COR-L47 (cell line): ENCODE results near the gene FAM13C.
A peak's percentile ranks its signal among the peaks of the same experiment; 100 is the strongest.

ENCODE experiments used
- DNase-seq: peaks from one replicate; lab custom pipeline; 2025; lab: John Stamatoyannopoulos, UW

Gene FAM13C

DNA sequence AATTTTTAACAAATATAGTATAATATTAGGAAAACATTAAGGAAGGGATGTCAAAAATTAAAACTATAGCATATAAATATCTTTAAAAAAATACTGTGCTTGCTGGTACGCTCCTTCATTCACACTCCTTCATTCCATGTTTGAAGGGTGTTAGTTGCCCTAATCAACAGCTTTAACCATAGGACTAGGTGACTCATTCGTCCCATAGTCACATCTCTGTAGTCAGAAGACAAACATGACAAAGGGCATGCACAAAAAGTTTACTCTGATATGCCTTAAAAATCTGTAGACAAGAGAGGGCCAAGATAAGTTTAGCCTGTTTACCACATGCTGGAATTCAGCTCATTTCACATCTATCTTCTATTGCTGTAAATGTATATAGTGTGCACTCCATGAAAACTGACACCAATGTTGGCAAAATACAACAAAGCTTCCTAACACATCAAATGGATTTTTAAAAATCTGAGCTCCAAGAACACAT is 646 bp downstream of the FAM13C start:
- no peak for DNase-seq

DNA sequence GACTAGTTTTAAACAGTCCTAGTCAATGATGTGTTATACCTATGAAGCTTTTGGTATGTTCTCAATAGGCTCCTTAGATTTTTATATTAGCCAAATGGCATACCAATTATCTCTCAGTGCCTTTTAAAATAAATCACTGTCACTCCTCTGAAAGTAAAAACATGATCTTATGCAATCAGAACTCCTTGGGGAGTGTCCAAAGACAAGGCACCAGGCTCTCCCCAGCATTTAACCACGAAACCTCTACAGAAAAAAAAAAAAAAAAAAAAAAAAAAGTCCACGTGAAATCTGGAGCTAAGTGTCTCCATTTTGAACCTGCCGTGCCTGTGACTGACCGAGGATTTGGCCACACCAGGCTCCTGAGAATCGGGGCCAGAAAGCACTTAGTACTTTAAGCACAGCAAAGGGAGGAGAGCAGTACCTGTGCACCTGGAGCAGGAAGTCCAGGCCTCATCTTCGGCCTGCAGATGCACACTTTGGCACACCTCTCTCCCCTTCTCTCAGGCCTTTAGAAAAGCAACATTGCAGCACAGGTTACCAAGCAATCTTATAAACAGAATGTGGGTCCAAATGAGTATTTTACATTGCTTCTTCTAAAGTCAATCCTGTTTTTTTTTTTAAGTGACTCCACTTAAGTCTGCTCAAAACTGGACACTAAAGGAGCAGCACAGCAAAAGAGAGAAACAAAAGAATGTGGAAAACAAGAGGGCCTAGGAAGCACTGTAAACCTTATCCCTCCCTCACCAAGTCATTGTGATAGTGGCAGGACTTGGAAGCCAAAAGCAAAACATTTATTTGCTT is 1.5 kb downstream of the FAM13C start:
- DNase-seq: no peak

GRCh38 chr10:59358576-59358975 is 3.8 kb downstream of the FAM13C start:
- no peak for DNase-seq

- DNase-seq: no peak
These were observed 7.9 kb downstream of the FAM13C start for GRCh38 chr10:59354434-59354833.

DNA sequence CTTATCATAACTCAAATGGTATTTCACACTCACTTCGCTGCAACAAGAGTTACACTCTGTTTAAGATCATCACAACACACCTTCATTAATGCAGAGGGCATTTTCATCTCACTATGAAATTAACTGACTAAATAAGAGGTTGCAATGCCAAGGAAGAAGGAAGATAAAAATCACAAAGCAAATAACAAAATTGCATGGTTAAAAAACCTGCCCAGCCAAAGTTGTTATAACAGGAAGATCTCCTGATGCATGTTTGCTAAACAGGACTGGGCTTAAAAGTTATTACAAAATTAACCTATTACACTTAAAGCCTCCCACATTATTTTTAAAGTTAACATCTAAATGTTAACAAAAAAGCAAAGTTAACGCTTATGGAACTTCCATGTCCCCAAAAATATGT is 11.8 kb downstream of the FAM13C start:
- no peak for DNase-seq

DNA sequence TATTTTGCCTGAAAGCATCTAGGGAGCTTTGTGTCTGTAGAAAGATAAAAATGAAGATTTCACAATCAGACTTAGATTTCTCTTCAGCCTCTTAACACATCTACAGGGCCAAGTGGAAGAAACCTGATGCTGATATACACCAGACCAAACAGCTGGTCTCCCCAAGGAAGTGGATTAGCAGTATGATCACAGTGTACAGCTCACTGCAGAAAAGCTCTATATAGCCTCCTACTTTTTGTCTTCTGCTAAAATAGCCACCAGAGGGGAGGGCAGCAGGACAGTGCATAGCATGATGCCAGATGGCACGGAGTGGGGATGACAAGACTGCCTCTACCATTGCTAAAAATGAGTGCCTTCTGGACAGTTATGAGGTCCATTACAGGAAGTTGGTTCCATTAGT is 16.0 kb downstream of the FAM13C start:
- no peak for DNase-seq

DNA sequence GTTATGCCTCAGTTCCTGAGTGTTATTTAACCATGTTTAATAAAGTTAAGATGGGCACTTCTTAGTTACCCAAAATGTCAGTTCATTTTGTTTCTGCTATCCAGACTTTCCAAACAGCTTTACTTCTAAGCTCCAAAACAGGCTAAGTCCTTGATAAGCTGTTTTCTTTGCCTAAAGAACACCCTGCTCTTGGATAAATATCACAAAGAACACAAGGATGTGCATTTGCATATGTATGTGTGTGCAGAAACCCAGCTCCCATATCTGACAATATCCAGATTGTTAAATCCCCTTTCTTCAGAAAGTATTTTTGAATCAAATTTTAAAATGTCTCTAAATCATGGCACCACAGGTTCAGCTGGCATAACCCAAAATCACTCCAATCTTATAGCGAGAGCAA is 19.6 kb downstream of the FAM13C start:
- no peak for DNase-seq

GRCh38 chr10:59342000-59342399 is 20.3 kb downstream of the FAM13C start:
- no peak for DNase-seq

DNA sequence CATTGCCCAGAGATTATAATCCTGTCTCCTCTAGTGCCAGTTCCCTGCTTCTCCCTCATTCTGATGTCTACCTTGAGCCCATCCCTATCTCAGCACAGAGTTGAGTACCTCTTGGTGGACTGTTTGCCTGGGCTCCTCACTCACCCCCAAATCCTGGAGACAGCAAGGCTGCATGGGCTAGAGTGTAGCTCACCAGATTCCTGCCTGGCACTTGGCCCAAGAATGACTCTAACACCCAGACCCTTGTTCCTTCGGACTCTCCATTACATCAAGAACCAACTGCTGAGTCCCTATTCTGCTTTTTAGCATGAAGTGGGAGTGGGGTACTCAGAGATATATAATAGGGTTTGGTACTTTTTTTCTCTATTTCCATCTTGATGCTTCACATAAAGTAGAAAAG is 22.1 kb downstream of the FAM13C start:
- DNase-seq: no peak

- DNase-seq: no peak
These were observed 23.0 kb downstream of the FAM13C start for GRCh38 chr10:59339351-59339750.

GRCh38 chr10:59337201-59337652 is 25.1 kb downstream of the FAM13C start:
- peak; percentile 28 for DNase-seq

- DNase-seq: no peak
These were observed 25.7 kb downstream of the FAM13C start for GRCh38 chr10:59336632-59337031.

- DNase-seq: no peak
These were observed 26.9 kb downstream of the FAM13C start for GRCh38 chr10:59335497-59335896.

- no peak for DNase-seq
These were observed 28.6 kb downstream of the FAM13C start for GRCh38 chr10:59333701-59334100.

- no peak for DNase-seq
These were observed 29.8 kb downstream of the FAM13C start for GRCh38 chr10:59332581-59332980.

- DNase-seq: no peak
These were observed 30.7 kb downstream of the FAM13C start for GRCh38 chr10:59331661-59332060.

GRCh38 chr10:59325116-59325515 is 37.2 kb downstream of the FAM13C start:
- DNase-seq: no peak

- DNase-seq: no peak
These were observed 37.8 kb downstream of the FAM13C start for GRCh38 chr10:59324597-59324996.

GRCh38 chr10:59323831-59324401 is 38.4 kb downstream of the FAM13C start:
- DNase-seq: no peak

DNA sequence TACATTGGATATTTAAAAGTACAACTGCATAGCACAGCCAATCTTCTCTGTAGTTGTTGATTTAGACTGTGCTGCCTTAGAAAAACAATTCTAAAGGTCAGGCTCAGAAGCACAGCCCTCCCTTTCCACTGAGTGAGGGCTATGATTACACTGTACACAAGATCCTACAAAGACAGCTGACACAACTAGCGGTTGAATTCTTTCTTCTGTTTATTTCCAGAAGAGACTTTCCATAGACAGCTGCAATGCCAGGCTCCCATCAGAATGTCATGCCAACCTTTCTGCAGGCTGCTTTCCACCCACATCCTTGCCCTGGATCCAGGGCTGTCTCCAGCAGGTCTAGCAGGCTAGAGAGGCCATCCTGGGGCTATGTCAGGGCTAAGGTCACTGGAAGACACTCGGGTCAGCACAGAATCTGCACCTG is 39.3 kb downstream of the FAM13C start:
- DNase-seq: peak; percentile 64

- no peak for DNase-seq
These were observed 40.2 kb downstream of the FAM13C start for GRCh38 chr10:59322131-59322530.

DNA sequence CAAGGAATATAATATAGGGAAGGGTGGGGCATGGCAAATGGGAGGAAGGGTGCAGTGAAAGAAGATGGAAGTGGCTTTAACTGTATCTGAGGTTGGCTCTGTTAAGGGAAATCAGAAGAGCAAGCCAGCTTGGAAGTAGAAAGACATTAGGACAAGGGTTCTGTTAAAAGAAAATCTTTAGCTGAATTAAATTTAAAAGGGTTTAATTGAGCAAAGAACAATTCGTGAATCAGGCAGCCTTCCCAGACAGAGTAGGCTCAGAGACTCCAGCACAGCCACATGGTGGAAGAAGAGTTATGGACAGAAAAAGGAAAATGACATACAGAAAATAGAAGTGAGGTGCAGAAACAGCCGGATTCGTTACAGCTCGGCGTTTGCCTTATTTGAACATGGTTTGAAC is 42.0 kb downstream of the FAM13C start:
- no peak for DNase-seq

DNA sequence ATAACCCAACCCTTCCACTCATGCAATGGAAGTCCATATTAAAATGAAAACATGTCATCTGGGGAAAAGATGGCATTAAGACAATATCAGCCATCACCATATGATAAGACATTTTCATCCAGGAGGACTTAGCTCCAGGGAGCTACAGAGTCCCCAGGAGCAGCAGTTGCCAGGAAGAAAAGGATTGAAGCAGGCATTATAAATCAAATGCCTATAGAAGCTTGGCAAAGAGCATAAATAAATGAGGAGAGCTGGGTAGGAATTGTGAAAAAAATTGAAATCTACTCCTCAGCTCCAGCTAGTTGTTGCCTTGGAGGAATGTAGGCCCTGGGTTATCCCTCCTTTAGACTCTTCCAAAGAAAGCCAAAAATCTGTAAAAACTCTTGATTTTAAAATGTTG is 42.5 kb downstream of the FAM13C start:
- no peak for DNase-seq

DNA sequence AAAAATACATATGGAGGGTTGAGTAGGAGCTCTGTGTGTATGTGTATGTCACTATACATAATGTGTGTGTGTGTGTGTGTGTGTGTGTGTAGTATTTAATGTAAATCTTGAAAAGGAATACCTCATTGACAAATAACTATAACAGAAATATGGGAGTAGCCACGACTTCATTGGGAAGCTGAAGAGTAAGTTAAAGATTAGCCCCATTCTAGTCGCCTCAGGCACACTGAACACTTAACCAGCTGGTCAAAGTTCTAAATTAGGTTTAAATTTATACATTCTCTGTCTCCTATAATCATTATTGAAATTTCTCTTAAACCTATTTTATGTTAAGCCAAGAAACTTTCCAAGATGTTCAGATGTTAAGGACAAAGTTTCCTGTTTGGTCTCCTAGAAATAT is 45.3 kb downstream of the FAM13C start:
- no peak for DNase-seq
